K562 (cell line): ENCODE measurements around the gene OGFR. TPM values are rescaled to one million over a fixed set of nuclear protein-coding genes. Genes with fewer than 3 reads are reported as not detected.

Experiments
- ATAC-seq: fragments of 200-7000 bp; cut with Tn5 transposase; 3 replicates; pipeline ENCODE4 v1.9.1; 2020; ENCODE audit warnings: moderate library complexity
- BruUV-seq: library from RNA; stranded (reverse); fragments of 400-500 nt; replicated peaks from 2 replicates; lab custom pipeline; 2021; lab: Mats Ljungman, UMichigan
- CTCF ChIA-PET: fragments of 300-600 bp; formaldehyde crosslinking; extraction: SDS; loops from one replicate; lab custom pipeline; 2021; ENCODE audit warnings: low intra/inter-chr PET ratio; lab: Yijun Ruan, JAX
- POLR2A ChIA-PET: fragments of 300-600, 350-650 bp; sonication (Branson Sonifier 250); formaldehyde crosslinking; extraction: SDS; loops from one replicate; lab custom pipeline; 2021; ENCODE audit warnings: antibody characterized with exemption, inconsistent platforms; lab: Yijun Ruan, JAX
- DNase-seq, 4 experiments: peaks; one replicate each; pipeline versions ENCODE4 v3.0.0 to v3.0.0-alpha.2; 2011 to 2018; ENCODE audit warnings: low spot score in 3 of 4, mixed read lengths in 3 of 4; ENCODE audit errors: extremely low read depth in 1 of 4
- FAIRE-seq: peaks from 2 replicates; lab custom pipeline; 2011; peaks lifted over from hg19 to GRCh38; lab: Jason Lieb, UNC
- H2AFZ ChIP-seq: 2 replicates; pipeline ENCODE4 v1.6.0; 2011; ENCODE audit warnings: low read depth, low read length, control low read depth, inconsistent platforms
- H3K27ac ChIP-seq: fragments of 200-600 bp; 3 replicates; pipeline ENCODE4 v1.8.0; 2011; ENCODE audit warnings: low read depth, mild to moderate bottlenecking, control low read depth, inconsistent platforms, low read length, moderate library complexity, mixed read lengths; ENCODE audit errors: extremely low read depth
- H3K27me3 ChIP-seq, 2 experiments: fragments of 300-600 bp in 1 of 2; 2 replicates in 1 of 2; 3 replicates in 1 of 2; pipeline versions ENCODE4 v1.6.0 to v1.8.0; 2011; ENCODE audit warnings: inconsistent platforms in 2 of 2, low read length in 2 of 2, mild to moderate bottlenecking in 1 of 2, mixed read lengths in 1 of 2, moderate library complexity in 1 of 2; ENCODE audit not compliant: control insufficient read depth in 2 of 2, insufficient read depth in 2 of 2
- H3K36me3 ChIP-seq: fragments of 300-600 bp; 3 replicates; pipeline ENCODE4 v1.8.0; 2011; ENCODE audit warnings: mild to moderate bottlenecking, low read length, inconsistent platforms; ENCODE audit not compliant: control insufficient read depth, insufficient read depth
- H3K4me1 ChIP-seq, 2 experiments: fragments of 200-600 bp in 1 of 2; replicated peaks in 1 of 2; 2 replicates in 1 of 2; 3 replicates in 1 of 2; pipeline versions ENCODE4 v1.5.1 to v1.8.0; 2011; ENCODE audit warnings: inconsistent platforms in 2 of 2, low read length in 2 of 2, mild to moderate bottlenecking in 1 of 2, mixed read lengths in 1 of 2, moderate library complexity in 1 of 2; ENCODE audit not compliant: control insufficient read depth in 2 of 2, insufficient read depth in 2 of 2
- H3K4me2 ChIP-seq: 2 replicates; pipeline ENCODE4 v1.6.1; 2011; ENCODE audit warnings: low read length, control low read depth, inconsistent platforms, mixed read lengths; ENCODE audit not compliant: insufficient read depth
- H3K4me3 ChIP-seq: fragments of 200-600 bp; sonication (generic), shearing (Covaris generic); 2 replicates; pipeline ENCODE4 v1.5.1; 2016; ENCODE audit warnings: control low read depth, inconsistent platforms
- H3K79me2 ChIP-seq: fragments of 200-600 bp; 3 replicates; pipeline ENCODE4 v1.8.0; 2011; ENCODE audit warnings: low read length, inconsistent platforms; ENCODE audit not compliant: control insufficient read depth, insufficient read depth
- H3K9ac ChIP-seq, 2 experiments: 2 replicates each; pipeline versions ENCODE4 v1.6.0 to v1.6.1; 2011; ENCODE audit warnings: low read depth in 2 of 2, low read length in 2 of 2, control low read depth in 1 of 2, inconsistent platforms in 1 of 2, mild to moderate bottlenecking in 1 of 2, mixed read lengths in 1 of 2; ENCODE audit not compliant: insufficient read depth in 1 of 2
- H3K9me1 ChIP-seq: one replicate; pipeline ENCODE4 v1.6.0; 2011; ENCODE audit warnings: inconsistent platforms, mild to moderate bottlenecking, low read length, moderate library complexity; ENCODE audit not compliant: control insufficient read depth, insufficient read depth
- H3K9me3 ChIP-seq: replicated peaks from 2 replicates; pipeline ENCODE4 v1.5.1; 2011; ENCODE audit warnings: low read depth, low read length, inconsistent platforms; ENCODE audit not compliant: control insufficient read depth, insufficient read depth
- H4K20me1 ChIP-seq: replicated peaks from 2 replicates; pipeline ENCODE4 v1.6.1; 2011; ENCODE audit warnings: low read length, inconsistent platforms, mixed read lengths; ENCODE audit not compliant: control insufficient read depth, insufficient read depth
- BMI1 ChIP-seq: fragments of 150-350 bp; IDR thresholded peaks from 2 replicates; pipeline ENCODE4 v1.6.1; 2014; ENCODE audit warnings: low read length
- BRD4 ChIP-seq: fragments of 200-600 bp; sonication (generic); IDR thresholded peaks from 2 replicates; pipeline ENCODE4 v1.6.1; 2017; ENCODE audit warnings: inconsistent platforms
- CBFB ChIP-seq: sonication (generic); formaldehyde crosslinking; IDR thresholded peaks from 2 replicates; pipeline ENCODE4 v1.4.0; 2020; ENCODE audit warnings: mild to moderate bottlenecking, missing genetic modification reagents
- CTCF ChIP-seq, 3 experiments: IDR thresholded peaks in 2 of 3; conservative IDR thresholded peaks in 1 of 3; 2 replicates each; pipeline ENCODE4 v1.5.1; 2011 to 2012; ENCODE audit warnings: low read length in 3 of 3, mild to moderate bottlenecking in 3 of 3, control low read depth in 2 of 3, improper control_type of control experiment in 1 of 3, inconsistent platforms in 1 of 3, low read depth in 1 of 3, mixed read lengths in 1 of 3, moderate library complexity in 1 of 3; ENCODE audit not compliant: insufficient read depth in 2 of 3
- FOXA3 ChIP-seq, 2 experiments: fragments of 450-650 bp in 1 of 2; sonication (generic) in 1 of 2; formaldehyde crosslinking; IDR thresholded peaks in 1 of 2; conservative IDR thresholded peaks in 1 of 2; 2 replicates each; pipeline versions ENCODE4 v1.4.0 to v1.8.0; 2020 to 2022; ENCODE audit warnings: mild to moderate bottlenecking in 2 of 2, missing genetic modification reagents in 1 of 2
- FOXM1 ChIP-seq, 2 experiments: fragments of 450-650 bp in 1 of 2; sonication (generic) in 1 of 2; formaldehyde crosslinking in 1 of 2; IDR thresholded peaks; 2 replicates each; pipeline versions ENCODE4 v1.6.1 to v1.9.0; 2017 to 2022; ENCODE audit warnings: low read depth in 2 of 2, mild to moderate bottlenecking in 2 of 2, missing genetic modification reagents in 1 of 2, moderate library complexity in 1 of 2
- FOXP1 ChIP-seq: sonication (generic); formaldehyde crosslinking; IDR thresholded peaks from 2 replicates; pipeline ENCODE4 v1.8.0; 2022; ENCODE audit warnings: mild to moderate bottlenecking, missing genetic modification reagents
- GABPA ChIP-seq: fragments of 200-800 bp; sonication (Bioruptor generic); conservative IDR thresholded peaks from 2 replicates; pipeline ENCODE4 v1.6.1; 2016; ENCODE audit warnings: low read depth, missing genetic modification characterization, missing compliant biosample characterization
- IRF9 ChIP-seq: fragments of 450-650 bp; IDR thresholded peaks from 2 replicates; pipeline ENCODE4 v1.6.1; 2016; ENCODE audit warnings: missing biosample characterization, missing genetic modification characterization
- NCOA4 ChIP-seq: fragments of 450-650 bp; IDR thresholded peaks from 2 replicates; pipeline ENCODE4 v1.6.1; 2018; ENCODE audit warnings: mild to moderate bottlenecking; ENCODE audit not compliant: partially characterized antibody
- PHB2 ChIP-seq: fragments of 450-650 bp; IDR thresholded peaks from 2 replicates; pipeline ENCODE4 v1.6.1; 2017; ENCODE audit warnings: low read depth
- SRF ChIP-seq, 2 experiments: fragments of 250-450, 450-650 bp in 1 of 2; sonication (Bioruptor Pico) in 1 of 2; sonication (generic) in 1 of 2; formaldehyde crosslinking; IDR thresholded peaks; 2 replicates each; pipeline versions ENCODE4 v1.5.0 to v1.5.1; 2020 to 2022; ENCODE audit warnings: mild to moderate bottlenecking in 1 of 2, missing genetic modification reagents in 1 of 2
- STAG1 ChIP-seq: sonication (generic); formaldehyde crosslinking; IDR thresholded peaks from 2 replicates; pipeline ENCODE4 v1.5.0; 2020; ENCODE audit warnings: missing genetic modification reagents, borderline replicate concordance
- TCFL5 ChIP-seq: fragments of 250-450 bp; sonication (Bioruptor Pico); conservative IDR thresholded peaks from 2 replicates; pipeline ENCODE4 v1.6.1; 2021; ENCODE audit warnings: mild to moderate bottlenecking, moderate library complexity, matching md5 sums
- ZBTB9 ChIP-seq: fragments of 450-650 bp; formaldehyde crosslinking; IDR thresholded peaks from 2 replicates; pipeline ENCODE4 v1.4.0; 2020; ENCODE audit warnings: mild to moderate bottlenecking, moderate library complexity
- ZNF316 ChIP-seq: fragments of 450-650 bp; IDR thresholded peaks from 2 replicates; pipeline ENCODE4 v1.6.1; 2016
- WGBS: fragments of 100-300 bp; shearing (Covaris generic); methylation state at CpG from one replicate; pipeline ENCODE4 v1.1.6; 2016; ENCODE audit warnings: low coverage, mixed read lengths; ENCODE audit not compliant: insufficient coverage; ENCODE audit errors: missing lambda C conversion rate; 5-methylcytosine and 5-hydroxymethylcytosine counted together
- in situ Hi-C: fragments of 300-500 bp; cut with MboI; formaldehyde crosslinking; loops from 4 replicates; pipeline ENCODE4 v1.15.0; 2018; ENCODE audit warnings: inconsistent platforms, mixed read lengths
- intact Hi-C: fragments of 100-400 bp; cut with micrococcal nuclease; formaldehyde crosslinking; loops from 2 replicates; pipeline ENCODE4 v1.14.2; 2022
- polyA plus RNA-seq, 8 experiments: library from polyadenylated mRNA; depleted of rRNA in 4 of 8; stranded (reverse) in 5 of 8; unstranded in 3 of 8; fragments of >200 nt; fragmentation: Nextera tagmentation in 2 of 8; fragmentation: Illumina TruSeq in 1 of 8; extraction: Ambion mirVana in 2 of 8; extraction: Trizol in 1 of 8; gene quantifications; 2 replicates each; pipeline versions ENCODE4 v1.2.1 to v1.2.3, GENCODE V29; 2011 to 2014; ENCODE audit warnings: inconsistent platforms in 1 of 8, missing spikeins in 1 of 8
- total RNA-seq, 7 experiments: library from RNA; depleted of rRNA in 6 of 7; stranded (reverse); fragments of >200 nt in 6 of 7; fragmentation: Illumina TruSeq in 2 of 7; extraction: Trizol in 2 of 7; gene quantifications; 2 replicates each; pipeline versions ENCODE4 v1.2.1 to v1.2.3, GENCODE V29; 2011 to 2021; ENCODE audit warnings: low replicate concordance in 1 of 7

The OGFR gene
- total and polyA plus RNA-seq, 9 of the 15 experiments (the other 6 are each of a cell fraction or from before 2014, with no cell fraction given), result 0.39 to 56.3 (median 17.5) TPM

- 22% methylated on average over 15 of the region's 15 CpGs for WGBS
- no TSS peak for BruUV-seq
- Histone ChIP-seq H3K9me1 (peaks cover 4% of the 10 kb centered on the region), H3K4me3 (no peak overlapping the region), H3K9ac (no peak overlapping the region), H3K4me2 (no peak overlapping the region), H3K27me3 (peaks cover 0 to 18% of the 10 kb centered on the region in 2 experiments; a peak in 3 of 5 replicates)
- CTCF ChIA-PET, result no interaction called here
- no peak for DNase-seq
- in situ Hi-C loops, result no loop called here
- TF ChIP-seq SRF (CRISPR knock-in tag; IDR thresholded peaks at IDR 0.05) (no peak), BRD4 (no peak), FOXA3 (CRISPR knock-in tag; conservative IDR thresholded peaks at IDR 0.05 in 1 of 2, IDR thresholded peaks at IDR 0.05 in 1 of 2) (no peak), PHB2 (no peak), FOXP1 (no peak), CBFB (CRISPR knock-in tag) (no peak), ZBTB9 (CRISPR knock-in tag) (no peak), STAG1 (CRISPR knock-in tag) (no peak), TCFL5 (no peak), IRF9 (no peak), CTCF (IDR thresholded peaks at IDR 0.05 in 2 of 3, conservative IDR thresholded peaks at IDR 0.05 in 1 of 3; ENCODE audit: insufficient read depth in 2 of 3, low read depth in 1 of 3, low read length in 3 of 3) (no peak), GABPA (tag) (no peak), BMI1 (no peak), FOXM1 (IDR thresholded peaks at IDR 0.05; ENCODE audit: low read depth) (no peak), FOXM1 (CRISPR knock-in tag; IDR thresholded peaks at IDR 0.05; ENCODE audit: low read depth) (no peak), ZNF316 (no peak), NCOA4 (no peak)
- TF ChIP-seq, all 486 proteins: peak for 0
- Histone ChIP-seq H3K9me3 (no peaks in the 10 kb centered on the region), H4K20me1 (peaks cover 16% of the 10 kb centered on the region), H2AFZ (no peak overlapping the region), H3K27ac (no peak overlapping the region), H3K36me3 (no peaks in the 10 kb centered on the region), H3K4me1 (peaks cover 0 to 46% of the 10 kb centered on the region in 2 experiments; a peak in 4 of 5 replicates), H3K79me2 (no peaks in the 10 kb centered on the region)
- intact Hi-C loops, result no loop called here
- ATAC-seq (no peak), FAIRE-seq (no peak)
- POLR2A ChIA-PET, result interaction anchor here (0.6 to 1.0 kb wide), 3 partner anchors 30 to 183 kb away, joined by 3 to 4 read pairs (median 4); partner anchors contain the start of gene MRGBP
Observed at GRCh38 chr20:62765432-62766070, 39.1 kb upstream of the OGFR start.
